ENCODE data around the gene SAMD9L. TPM values are rescaled to one million over a fixed set of nuclear protein-coding genes. Genes with fewer than 3 reads are reported as not detected.

SAMD9L gene
- polyA plus RNA-seq, 2 of the 4 experiments (the other 2 are of a cell fraction): 0.44 to 1.5 TPM

DNA sequence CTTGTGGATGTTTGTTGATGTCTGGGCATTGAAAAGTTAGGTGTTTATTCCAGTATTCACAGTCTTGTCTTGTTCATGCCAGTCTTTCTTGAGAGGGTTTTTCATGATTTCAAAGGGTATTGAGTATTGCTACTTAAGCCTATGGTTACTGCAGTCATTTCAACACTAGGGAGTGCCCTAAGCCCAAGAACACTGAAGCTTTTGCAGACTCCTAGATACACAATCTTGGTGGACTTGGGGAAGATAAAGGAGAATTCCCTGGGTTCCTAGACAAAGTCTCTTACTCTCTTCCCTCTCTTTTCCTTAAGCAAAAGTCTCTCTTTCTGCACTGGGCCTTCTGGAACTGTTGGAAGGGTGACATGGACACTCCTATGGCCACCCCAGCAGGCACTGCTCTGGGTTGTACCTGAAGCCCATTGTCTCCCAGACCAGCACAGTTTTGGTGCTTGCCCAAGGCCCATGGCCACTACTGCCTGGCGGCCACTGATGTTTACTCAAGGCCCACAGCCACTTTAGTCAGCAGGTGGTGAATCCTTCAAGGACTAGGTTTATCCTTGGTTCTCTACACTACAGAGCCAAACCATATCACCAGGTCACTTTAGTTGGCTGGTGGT is 55.3 kb downstream of the SAMD9L start:
- H3K4me3 ChIP-seq: no peak overlapping the region
- FAIRE-seq: no peak
- POLR2A ChIA-PET: no interaction called here

More for the DNA sequence above, 55.3 kb downstream of the SAMD9L start:
- ATAC-seq (peak in 1 of 2 experiments; percentile 85; a peak in 3 of 6 replicates), DNase-seq (ENCODE audit: low read depth in 1 of 2, low spot score in 1 of 2) (peak in 1 of 2 experiments; percentile 49)
- CTCF ChIA-PET: interaction anchor here (1.5 to 3.5 kb wide), 2 partner anchors 135 to 139 kb away, joined by 3 to 22 read pairs; partner anchors contain the start of gene VPS50
- H3K27ac ChIP-seq: no peak overlapping the region
- no peaks in the 10 kb centered on the region for H3K9me3 ChIP-seq
- no peak for TF ChIP-seq ZNF302 (CRISPR knock-in tag; IDR thresholded peaks at IDR 0.05)
- TF ChIP-seq RAD21 (conservative IDR thresholded peaks at IDR 0.05 in 1 of 2, IDR thresholded peaks at IDR 0.05 in 1 of 2): peak; percentile 53 to 72
- TF ChIP-seq, protein P1, sequence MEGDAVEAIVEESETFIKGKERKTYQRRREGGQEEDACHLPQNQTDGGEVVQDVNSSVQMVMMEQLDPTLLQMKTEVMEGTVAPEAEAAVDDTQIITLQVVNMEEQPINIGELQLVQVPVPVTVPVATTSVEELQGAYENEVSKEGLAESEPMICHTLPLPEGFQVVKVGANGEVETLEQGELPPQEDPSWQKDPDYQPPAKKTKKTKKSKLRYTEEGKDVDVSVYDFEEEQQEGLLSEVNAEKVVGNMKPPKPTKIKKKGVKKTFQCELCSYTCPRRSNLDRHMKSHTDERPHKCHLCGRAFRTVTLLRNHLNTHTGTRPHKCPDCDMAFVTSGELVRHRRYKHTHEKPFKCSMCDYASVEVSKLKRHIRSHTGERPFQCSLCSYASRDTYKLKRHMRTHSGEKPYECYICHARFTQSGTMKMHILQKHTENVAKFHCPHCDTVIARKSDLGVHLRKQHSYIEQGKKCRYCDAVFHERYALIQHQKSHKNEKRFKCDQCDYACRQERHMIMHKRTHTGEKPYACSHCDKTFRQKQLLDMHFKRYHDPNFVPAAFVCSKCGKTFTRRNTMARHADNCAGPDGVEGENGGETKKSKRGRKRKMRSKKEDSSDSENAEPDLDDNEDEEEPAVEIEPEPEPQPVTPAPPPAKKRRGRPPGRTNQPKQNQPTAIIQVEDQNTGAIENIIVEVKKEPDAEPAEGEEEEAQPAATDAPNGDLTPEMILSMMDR (IDR thresholded peaks at IDR 0.05): peak; percentile 37
- TF ChIP-seq SMC3 (IDR thresholded peaks at IDR 0.05): 0 out of 3 replicates have a peak, but pooled peaks have one; percentile 11
- no peak for TF ChIP-seq ZFP36 (IDR thresholded peaks at IDR 0.05; ENCODE audit: borderline replicate concordance, partially characterized antibody)
- H3K4me1 ChIP-seq: no peaks in the 10 kb centered on the region
- no peak overlapping the region for H3K4me2 ChIP-seq
- 11% methylated on average over 1 of the region's 1 CpG for WGBS (ENCODE audit: missing lambda C conversion rate)

Other genes starting within 250 kb of the SAMD9L start
- 4.1 and 5.6 TPM in 2 replicates for gene SAMD9, start 30.4 kb downstream of the SAMD9L start, polyA plus RNA-seq (2011; rRNA removed)
- gene SAMD9, start 30.4 kb downstream of the SAMD9L start, polyA plus RNA-seq (2017; fragmentation: RNase III; extraction: RNeasy Plus Mini Kit Qiagen cat#74134 plus additional on column Dnase treatment): 3.9 to 5.0 TPM (median 4.7 TPM) in 3 replicates
- gene HEPACAM2, start 78.1 kb upstream of the SAMD9L start, polyA plus RNA-seq (2011; rRNA removed): 0.04 and 0.05 TPM in 2 replicates
- gene HEPACAM2, start 78.1 kb upstream of the SAMD9L start, polyA plus RNA-seq (2017; fragmentation: RNase III; extraction: RNeasy Plus Mini Kit Qiagen cat#74134 plus additional on column Dnase treatment): not detected in 3 replicates
- 18.3 and 19.0 TPM in 2 replicates for gene VPS50, start 84.0 kb upstream of the SAMD9L start, polyA plus RNA-seq (2011; rRNA removed)
- 7.9 to 8.9 TPM (median 8.2 TPM) in 3 replicates for gene VPS50, start 84.0 kb upstream of the SAMD9L start, polyA plus RNA-seq (2017; fragmentation: RNase III; extraction: RNeasy Plus Mini Kit Qiagen cat#74134 plus additional on column Dnase treatment)